GM15510 (cell line): ENCODE data around the gene OIT3.

Experiments
- POLR2A ChIP-seq: IDR thresholded peaks from 3 replicates; pipeline ENCODE4 v1.6.1; 2011; ENCODE audit warnings: borderline replicate concordance; ENCODE audit not compliant: insufficient read length; ENCODE audit errors: extremely low read depth

Gene OIT3

DNA sequence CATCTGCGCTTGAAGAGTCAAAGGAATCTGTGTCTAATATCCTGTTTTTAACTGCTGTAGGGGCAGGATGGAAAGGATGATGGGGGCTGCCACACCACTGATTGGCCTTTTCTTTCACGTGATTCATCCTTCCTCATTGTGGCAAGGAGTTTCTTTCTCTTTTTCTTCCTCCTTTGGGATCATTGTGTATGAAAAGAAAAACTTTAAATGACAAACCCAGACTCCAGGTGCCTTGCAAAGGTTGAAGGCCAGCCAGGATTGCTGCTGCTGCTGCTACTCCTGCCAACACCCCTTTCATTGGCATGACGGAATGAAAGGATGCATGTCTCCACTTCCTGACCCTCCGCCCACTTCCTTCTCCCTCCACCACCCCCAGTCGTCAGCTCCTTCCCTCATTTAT, 6.5 kb upstream of the OIT3 start:
- TF ChIP-seq POLR2A = no peak

DNA sequence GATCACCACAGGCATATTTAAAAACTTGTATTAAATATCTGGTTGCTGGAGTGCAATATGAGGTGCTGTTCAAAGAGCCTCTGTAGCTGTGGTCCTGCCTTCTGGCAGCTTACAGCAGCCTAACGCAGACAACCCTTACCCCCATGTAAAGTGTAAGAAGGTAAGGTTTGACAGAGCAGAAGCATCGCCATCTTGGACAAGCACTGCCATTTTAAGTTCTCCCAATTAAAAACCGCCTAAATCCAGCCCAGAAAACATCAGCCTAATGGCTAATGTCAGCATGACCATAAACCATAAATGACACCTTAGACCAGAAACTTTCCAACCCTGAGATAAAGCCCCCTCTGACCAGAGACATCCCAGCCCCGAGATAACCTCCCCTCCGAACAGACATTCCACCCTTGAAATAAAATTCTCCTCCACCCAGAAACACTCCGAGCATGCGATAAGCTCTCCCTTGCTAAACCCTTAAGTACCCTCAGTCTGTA, 5.3 kb upstream of the OIT3 start:
- TF ChIP-seq POLR2A = no peak

DNA sequence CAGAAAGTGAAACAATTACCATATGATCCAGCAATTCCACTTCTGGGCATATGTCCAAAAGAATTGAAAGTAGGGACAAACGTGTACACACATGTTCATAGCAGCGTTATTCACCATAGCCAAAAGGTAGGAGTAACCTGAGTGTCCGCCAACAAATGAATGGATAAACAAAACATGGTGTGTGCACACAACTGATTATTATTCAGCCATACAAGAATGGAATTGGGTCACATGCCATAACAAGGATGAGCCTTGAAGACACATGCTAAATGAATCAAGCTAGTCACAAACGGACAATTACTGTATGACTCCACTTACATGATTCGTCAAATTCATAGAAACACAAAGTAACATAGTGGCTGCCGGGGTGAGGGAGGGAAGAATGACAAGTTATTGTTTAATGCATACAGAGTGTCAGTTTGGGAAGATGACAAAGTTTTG, 4.1 kb upstream of the OIT3 start:
- TF ChIP-seq POLR2A = no peak

DNA sequence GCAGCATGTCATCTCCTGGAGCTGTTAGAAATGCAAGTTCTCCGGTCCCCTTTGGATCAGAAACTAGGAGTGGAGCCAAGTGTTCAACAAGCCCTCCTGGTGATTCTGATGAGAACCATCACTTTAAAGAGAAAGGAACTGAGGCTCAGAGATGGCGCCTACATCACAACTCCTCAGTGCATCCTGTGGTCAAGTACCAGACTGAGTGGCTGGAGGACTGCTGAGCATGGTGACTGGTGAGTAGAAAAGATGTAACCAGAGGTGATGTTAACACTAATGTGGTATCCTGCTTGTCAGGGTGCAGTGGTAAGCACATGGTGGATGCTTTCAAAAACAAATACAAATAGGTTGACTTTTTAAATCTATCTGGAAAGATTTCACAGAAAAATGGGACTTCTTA, 3.5 kb upstream of the OIT3 start:
- TF ChIP-seq POLR2A = no peak

DNA sequence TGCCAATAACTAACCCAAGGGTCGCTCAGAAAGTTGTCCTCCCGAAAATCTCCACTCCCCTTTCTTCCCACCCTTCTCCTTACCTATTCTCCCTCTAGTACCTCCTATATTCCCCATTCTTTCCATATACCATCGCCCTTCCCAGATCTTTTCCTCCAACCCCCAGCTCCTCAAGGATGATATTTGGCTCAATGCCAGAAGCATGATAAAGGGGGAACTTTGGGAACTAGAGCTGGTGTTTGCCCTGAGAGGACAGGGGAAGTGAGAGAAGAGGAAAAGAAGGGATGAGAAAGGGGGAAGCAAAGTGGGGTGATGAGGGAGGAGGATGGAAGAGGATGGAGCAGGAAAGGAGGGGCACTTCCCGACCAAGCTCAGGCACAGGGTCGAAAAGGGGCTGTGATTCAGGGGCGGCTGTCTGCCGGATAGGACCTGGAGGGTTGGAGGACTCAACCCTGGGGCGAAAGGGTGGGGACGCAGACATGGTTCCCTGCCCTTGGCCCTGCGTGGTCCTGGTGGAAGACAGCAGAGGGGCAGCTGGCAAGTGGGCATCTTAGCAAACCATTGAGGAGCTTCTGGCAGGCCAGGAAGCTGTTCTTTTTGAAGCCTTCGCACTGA, 1.8 kb downstream of the OIT3 start:
- TF ChIP-seq POLR2A = no peak

DNA sequence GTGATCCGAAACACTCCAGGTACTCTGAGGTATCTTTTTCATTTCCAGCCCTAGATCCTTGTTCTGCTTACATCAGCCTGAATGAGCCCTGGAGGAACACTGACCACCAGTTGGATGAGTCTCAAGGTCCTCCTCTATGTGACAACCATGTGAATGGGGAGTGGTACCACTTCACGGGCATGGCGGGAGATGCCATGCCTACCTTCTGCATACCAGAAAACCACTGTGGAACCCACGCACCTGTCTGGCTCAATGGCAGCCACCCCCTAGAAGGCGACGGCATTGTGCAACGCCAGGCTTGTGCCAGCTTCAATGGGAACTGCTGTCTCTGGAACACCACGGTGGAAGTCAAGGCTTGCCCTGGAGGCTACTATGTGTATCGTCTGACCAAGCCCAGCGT, 5.1 kb downstream of the OIT3 start:
- no peak for TF ChIP-seq POLR2A

DNA sequence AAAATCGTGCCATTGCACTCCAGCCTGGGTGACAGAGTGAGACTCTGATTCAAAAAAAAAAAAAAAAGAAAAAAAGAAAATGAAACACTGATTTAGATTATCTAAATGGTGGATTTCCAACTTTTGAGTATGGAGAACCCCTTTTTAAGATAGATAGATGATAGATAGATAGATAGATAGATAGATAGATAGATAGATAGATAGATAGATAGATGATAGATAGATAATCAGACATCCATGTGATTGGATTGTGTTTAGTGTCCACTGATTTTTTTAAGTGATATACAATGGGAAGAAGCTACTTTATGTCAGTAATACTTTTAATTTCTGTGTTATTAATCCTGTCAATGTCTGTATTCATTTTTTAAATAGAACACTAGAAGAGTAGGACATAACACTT, 6.0 kb downstream of the OIT3 start:
- TF ChIP-seq POLR2A = no peak

DNA sequence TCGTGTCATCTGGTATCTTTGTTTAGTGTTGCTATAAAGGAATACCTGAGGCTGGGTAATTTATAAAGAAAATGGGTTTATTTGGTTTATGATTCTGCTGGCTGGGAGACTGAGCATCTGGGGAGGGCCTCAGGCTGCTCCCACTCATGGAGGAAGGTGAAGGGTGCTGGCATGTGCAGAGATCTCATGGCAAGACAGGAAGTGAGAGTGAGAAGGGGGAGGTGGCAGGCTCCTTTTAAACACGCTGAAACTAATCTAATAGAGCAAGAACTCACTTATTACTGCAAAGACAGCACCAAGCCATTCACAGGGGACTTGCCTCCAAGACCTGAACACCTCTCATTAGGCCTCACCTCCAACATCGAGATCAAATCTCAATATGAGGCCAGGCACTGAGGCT, 11.3 kb downstream of the OIT3 start:
- no peak for TF ChIP-seq POLR2A

DNA sequence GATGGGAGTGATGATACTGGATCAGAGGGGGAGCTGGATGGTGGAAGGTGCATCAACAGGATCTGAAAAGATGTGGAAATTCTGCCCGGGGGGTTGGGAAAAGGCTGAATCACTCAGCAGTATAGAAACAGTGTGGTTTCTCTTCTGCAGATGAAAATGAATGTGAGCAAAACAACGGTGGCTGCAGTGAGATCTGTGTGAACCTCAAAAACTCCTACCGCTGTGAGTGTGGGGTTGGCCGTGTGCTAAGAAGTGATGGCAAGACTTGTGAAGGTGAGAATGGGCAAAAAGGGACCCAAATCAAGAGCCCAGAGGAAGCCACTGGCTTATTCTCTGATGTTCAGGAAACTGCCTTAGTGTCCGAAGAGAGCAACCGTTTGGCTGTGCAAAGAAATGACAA, 12.9 kb downstream of the OIT3 start:
- no peak for TF ChIP-seq POLR2A

DNA sequence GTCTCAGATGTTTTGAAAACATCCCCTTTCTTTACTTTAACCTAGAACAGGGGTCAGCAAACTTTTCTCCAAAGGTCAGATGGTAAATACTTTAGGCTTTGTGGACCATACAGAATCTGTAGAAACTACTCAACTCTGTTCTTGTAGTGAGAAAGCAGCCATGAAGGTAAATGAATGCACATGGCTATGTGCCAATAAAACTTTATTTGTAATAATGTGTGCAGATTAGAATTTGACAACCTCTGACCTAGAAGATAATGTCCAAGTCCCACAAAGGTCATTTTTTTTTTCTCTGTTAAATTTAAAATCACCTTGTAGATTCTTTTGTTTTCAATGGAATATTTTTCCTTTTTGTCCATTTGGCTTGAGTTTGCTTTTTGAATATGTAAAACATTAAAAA, 17.2 kb downstream of the OIT3 start:
- no peak for TF ChIP-seq POLR2A

DNA sequence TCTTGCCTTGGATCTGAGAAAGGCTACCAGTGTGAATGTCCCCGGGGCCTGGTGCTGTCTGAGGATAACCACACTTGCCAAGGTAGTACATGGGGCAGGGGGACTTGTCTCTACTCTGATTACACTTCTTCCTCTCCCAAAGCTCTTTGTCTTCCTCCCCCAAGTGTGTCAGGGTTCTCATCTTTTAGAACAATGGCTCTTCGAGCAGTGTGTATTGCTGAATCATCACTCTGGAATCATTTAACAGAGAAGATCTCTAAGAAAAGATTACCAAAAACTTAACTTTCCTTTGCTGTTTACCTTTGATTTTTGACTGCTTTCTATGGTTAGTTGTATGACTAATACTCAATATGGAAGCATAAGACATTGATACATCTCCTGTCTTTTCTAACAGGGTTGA, 18.2 kb downstream of the OIT3 start:
- no peak for TF ChIP-seq POLR2A

DNA sequence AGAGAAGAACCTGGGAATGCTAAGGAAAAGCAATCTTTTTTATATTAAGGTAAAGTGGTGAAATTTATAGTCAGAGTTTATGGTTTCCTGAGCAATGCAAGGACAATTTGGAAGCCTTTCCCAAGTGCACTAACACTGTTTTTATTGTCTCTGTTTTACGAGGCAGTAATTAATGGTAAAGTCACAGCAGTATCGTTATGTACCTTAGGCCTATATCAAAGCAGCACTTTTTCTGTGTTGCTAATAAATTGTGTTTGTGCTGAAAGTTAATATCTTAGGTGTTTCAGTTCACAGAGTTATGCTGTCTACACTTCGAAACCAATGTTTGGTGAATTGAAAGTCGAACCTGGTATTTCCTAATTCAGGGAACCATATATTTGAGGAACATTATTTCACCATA, 19.2 kb downstream of the OIT3 start:
- no peak for TF ChIP-seq POLR2A

DNA sequence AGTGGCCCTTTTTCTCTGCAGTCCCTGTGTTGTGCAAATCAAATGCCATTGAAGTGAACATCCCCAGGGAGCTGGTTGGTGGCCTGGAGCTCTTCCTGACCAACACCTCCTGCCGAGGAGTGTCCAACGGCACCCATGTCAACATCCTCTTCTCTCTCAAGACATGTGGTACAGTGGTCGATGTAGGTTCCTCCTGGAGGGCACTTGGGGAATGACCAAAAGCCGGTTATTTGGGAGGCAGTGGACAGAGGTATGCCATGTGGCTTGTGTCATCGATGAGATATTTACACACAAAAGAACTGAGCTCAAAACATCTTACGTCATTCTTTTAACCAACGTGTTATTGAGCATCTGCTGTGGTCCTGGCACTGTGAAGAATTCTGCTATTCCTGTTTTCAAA, 19.7 kb downstream of the OIT3 start:
- TF ChIP-seq POLR2A = no peak

DNA sequence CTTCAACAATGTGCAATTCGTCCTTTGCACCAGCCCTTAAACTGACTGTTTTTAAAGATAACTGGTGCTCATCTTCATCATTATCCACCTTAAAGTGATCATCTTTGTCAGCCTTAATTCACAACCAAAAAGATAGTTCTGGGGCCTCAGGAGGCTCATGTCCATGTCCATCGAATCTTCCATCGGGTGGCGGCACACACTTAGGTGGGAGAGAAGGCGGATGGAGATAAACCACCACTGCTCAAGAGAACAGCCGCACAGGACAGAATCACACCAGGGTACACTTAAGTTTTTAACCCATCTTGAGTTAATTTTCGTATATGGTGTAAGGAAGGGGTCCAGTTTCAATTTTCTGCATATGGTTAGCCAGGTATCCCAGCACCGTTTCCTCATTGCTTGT, 24.8 kb downstream of the OIT3 start:
- no peak for TF ChIP-seq POLR2A

DNA sequence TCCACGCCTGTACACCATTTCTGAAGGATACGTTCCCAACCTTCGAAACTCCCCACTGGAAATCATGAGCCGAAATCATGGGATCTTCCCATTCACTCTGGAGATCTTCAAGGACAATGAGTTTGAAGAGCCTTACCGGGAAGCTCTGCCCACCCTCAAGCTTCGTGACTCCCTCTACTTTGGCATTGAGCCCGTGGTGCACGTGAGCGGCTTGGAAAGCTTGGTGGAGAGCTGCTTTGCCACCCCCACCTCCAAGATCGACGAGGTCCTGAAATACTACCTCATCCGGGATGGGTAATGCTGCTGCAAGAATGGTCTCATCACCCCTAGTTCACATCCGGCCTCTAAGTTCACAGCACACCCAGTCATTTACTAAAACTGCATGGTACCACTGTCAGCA, 30.8 kb downstream of the OIT3 start:
- no peak for TF ChIP-seq POLR2A

DNA sequence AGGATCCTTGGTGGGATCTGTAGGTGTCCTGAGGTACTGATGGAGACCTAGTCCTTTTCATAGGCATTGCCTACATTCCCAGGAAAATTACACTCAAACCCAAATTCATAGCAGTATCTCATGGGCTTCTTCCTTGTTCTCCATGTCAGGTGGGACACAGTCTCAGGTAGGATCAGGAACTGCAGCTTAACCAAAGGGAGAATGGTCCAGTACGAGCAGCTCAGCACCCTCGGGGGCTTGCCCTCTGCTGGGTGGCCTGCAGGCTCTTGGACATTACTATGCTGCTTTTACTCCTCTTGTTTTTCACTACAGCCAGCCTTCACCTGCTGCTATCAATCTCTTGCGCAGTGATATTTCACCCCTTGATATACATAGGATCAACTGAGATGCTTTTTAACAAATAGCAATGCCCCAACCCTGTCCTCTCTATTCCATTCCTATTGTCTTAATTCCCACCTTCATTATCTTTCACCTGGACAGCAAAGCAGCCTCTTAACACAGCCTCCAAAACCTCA, 32.5 kb downstream of the OIT3 start:
- TF ChIP-seq POLR2A = no peak

DNA sequence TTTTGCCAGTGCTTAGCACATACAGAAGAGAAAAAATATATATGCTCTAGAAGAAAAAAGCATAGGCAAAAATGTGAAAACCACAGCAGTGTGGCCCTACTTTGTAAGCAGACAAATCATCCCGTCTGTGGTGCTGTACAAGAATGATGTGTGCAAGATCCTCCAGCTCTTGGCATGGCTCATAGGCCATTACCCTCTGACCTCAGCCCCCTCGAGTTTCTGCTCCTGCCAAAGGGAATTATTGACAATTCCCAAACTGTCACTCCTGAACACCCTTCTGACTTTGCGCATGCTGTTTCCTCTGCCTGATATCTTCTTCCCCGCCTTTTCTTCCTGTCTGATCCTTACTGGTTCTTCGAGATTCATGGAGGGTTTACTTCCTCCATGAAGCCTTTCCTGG, 33.9 kb downstream of the OIT3 start:
- TF ChIP-seq POLR2A = no peak

DNA sequence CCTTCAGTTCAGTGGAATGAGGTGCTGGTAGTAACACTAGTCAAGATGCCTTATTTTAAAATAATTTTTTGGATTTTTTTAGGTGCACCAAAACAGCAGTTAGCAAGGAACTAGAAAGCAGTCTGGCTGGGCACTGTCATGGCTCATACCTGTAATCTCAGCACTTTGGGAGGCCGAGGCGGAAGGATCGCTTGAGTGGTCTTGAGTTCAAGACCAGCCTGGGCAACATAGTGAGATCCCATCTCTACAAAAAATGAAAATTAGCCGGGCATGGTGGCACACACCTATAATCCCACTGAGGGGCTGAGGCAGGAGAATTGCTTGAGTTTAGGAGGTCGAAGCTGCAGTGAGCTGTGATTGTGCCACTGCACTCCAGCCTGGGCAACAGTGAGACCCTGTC, 35.3 kb downstream of the OIT3 start:
- no peak for TF ChIP-seq POLR2A

DNA sequence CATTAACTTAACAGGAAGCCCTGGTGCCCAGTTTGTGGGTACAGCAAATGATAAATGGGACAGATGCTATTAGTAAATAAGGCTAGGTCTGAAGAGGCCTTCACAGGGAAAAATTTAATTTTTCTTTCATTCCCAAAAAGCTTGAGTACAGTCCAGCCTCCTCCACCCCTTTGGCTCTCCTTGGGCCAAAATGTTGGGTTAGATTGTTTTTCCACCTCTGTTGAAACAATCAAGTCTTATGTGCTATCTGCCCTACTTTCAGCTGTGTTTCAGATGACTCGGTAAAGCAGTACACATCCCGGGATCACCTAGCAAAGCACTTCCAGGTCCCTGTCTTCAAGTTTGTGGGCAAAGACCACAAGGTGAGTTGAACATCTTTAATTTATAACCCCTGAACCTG, 36.7 kb downstream of the OIT3 start:
- no peak for TF ChIP-seq POLR2A
